Measurements from ENCODE around the gene SLC22A7. TPM values are rescaled to one million over a fixed set of nuclear protein-coding genes. Genes with fewer than 3 reads are reported as not detected.

The SLC22A7 gene
- total and polyA plus RNA-seq, 2 of the 8 experiments (the other 6 are each of a cell fraction or from before 2014, with no cell fraction given): not detected

DNA sequence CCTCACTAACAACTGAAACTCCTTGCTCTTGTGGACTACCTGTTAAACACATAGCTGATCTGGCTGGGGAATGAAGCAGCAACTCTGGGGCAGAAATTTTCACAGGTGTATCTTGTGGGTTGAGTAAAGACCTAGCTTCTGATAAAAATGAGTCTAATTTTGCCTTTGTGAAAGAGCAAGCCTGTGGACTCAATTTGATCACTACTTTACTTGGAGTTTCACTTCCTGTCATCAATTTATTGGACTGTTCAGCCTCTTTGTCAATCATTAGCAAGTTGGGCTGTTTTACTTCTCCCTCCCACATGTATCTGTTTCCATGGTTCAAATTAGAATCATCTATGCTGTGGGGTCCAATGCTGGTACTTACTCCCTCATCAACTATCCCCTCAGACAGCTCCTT, 40.2 kb downstream of the SLC22A7 start (continued):
- TF ChIP-seq, protein P1, sequence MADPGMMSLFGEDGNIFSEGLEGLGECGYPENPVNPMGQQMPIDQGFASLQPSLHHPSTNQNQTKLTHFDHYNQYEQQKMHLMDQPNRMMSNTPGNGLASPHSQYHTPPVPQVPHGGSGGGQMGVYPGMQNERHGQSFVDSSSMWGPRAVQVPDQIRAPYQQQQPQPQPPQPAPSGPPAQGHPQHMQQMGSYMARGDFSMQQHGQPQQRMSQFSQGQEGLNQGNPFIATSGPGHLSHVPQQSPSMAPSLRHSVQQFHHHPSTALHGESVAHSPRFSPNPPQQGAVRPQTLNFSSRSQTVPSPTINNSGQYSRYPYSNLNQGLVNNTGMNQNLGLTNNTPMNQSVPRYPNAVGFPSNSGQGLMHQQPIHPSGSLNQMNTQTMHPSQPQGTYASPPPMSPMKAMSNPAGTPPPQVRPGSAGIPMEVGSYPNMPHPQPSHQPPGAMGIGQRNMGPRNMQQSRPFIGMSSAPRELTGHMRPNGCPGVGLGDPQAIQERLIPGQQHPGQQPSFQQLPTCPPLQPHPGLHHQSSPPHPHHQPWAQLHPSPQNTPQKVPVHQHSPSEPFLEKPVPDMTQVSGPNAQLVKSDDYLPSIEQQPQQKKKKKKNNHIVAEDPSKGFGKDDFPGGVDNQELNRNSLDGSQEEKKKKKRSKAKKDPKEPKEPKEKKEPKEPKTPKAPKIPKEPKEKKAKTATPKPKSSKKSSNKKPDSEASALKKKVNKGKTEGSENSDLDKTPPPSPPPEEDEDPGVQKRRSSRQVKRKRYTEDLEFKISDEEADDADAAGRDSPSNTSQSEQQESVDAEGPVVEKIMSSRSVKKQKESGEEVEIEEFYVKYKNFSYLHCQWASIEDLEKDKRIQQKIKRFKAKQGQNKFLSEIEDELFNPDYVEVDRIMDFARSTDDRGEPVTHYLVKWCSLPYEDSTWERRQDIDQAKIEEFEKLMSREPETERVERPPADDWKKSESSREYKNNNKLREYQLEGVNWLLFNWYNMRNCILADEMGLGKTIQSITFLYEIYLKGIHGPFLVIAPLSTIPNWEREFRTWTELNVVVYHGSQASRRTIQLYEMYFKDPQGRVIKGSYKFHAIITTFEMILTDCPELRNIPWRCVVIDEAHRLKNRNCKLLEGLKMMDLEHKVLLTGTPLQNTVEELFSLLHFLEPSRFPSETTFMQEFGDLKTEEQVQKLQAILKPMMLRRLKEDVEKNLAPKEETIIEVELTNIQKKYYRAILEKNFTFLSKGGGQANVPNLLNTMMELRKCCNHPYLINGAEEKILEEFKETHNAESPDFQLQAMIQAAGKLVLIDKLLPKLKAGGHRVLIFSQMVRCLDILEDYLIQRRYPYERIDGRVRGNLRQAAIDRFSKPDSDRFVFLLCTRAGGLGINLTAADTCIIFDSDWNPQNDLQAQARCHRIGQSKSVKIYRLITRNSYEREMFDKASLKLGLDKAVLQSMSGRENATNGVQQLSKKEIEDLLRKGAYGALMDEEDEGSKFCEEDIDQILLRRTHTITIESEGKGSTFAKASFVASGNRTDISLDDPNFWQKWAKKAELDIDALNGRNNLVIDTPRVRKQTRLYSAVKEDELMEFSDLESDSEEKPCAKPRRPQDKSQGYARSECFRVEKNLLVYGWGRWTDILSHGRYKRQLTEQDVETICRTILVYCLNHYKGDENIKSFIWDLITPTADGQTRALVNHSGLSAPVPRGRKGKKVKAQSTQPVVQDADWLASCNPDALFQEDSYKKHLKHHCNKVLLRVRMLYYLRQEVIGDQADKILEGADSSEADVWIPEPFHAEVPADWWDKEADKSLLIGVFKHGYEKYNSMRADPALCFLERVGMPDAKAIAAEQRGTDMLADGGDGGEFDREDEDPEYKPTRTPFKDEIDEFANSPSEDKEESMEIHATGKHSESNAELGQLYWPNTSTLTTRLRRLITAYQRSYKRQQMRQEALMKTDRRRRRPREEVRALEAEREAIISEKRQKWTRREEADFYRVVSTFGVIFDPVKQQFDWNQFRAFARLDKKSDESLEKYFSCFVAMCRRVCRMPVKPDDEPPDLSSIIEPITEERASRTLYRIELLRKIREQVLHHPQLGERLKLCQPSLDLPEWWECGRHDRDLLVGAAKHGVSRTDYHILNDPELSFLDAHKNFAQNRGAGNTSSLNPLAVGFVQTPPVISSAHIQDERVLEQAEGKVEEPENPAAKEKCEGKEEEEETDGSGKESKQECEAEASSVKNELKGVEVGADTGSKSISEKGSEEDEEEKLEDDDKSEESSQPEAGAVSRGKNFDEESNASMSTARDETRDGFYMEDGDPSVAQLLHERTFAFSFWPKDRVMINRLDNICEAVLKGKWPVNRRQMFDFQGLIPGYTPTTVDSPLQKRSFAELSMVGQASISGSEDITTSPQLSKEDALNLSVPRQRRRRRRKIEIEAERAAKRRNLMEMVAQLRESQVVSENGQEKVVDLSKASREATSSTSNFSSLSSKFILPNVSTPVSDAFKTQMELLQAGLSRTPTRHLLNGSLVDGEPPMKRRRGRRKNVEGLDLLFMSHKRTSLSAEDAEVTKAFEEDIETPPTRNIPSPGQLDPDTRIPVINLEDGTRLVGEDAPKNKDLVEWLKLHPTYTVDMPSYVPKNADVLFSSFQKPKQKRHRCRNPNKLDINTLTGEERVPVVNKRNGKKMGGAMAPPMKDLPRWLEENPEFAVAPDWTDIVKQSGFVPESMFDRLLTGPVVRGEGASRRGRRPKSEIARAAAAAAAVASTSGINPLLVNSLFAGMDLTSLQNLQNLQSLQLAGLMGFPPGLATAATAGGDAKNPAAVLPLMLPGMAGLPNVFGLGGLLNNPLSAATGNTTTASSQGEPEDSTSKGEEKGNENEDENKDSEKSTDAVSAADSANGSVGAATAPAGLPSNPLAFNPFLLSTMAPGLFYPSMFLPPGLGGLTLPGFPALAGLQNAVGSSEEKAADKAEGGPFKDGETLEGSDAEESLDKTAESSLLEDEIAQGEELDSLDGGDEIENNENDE (IDR thresholded peaks at IDR 0.05; ENCODE audit: insufficient replicate concordance, low read length): no peak
- TF ChIP-seq CBX8 (IDR thresholded peaks at IDR 0.05; ENCODE audit: borderline replicate concordance, low read depth, low read length) (no peak), BACH1 (IDR thresholded peaks at IDR 0.05; ENCODE audit: low read length) (no peak), TAF1 (IDR thresholded peaks at IDR 0.05; ENCODE audit: low read depth, low read length) (no peak), ZNF274 (IDR thresholded peaks at IDR 0.05; ENCODE audit: borderline replicate concordance, extremely low read depth, low read length) (no peak), BCL11A (IDR thresholded peaks at IDR 0.05; ENCODE audit: low read depth in 2 of 2, low read length in 2 of 2) (no peak), SIRT6 (IDR thresholded peaks at IDR 0.05; ENCODE audit: low read length) (no peak), POLR2AphosphoS5 (IDR thresholded peaks at IDR 0.05; ENCODE audit: low read depth, low read length) (no peak), NRF1 (IDR thresholded peaks at IDR 0.05; ENCODE audit: low read depth, low read length) (no peak), RNF2 (IDR thresholded peaks at IDR 0.05; ENCODE audit: borderline replicate concordance, low read depth, low read length, missing control alignments, poor library complexity, severe bottlenecking) (no peak), CREB1 (IDR thresholded peaks at IDR 0.05) (no peak)
- TF ChIP-seq, protein P2, sequence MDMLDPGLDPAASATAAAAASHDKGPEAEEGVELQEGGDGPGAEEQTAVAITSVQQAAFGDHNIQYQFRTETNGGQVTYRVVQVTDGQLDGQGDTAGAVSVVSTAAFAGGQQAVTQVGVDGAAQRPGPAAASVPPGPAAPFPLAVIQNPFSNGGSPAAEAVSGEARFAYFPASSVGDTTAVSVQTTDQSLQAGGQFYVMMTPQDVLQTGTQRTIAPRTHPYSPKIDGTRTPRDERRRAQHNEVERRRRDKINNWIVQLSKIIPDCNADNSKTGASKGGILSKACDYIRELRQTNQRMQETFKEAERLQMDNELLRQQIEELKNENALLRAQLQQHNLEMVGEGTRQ (IDR thresholded peaks at IDR 0.05; ENCODE audit: low read length): no peak
